Activated CD8-positive, alpha-beta T cell treated with anti-CD3 and anti-CD28 coated beads for 36 hours (primary cell): ENCODE results near the gene BIK. TPM values are rescaled to one million over a fixed set of nuclear protein-coding genes. Genes with fewer than 3 reads are reported as not detected.

Experiments
- ATAC-seq: fragments of 200-7000 bp; cut with Tn5 transposase; one replicate; pipeline ENCODE4 v1.10.0; 2021; ENCODE audit warnings: mild to moderate bottlenecking, moderate library complexity
- CTCF ChIA-PET: fragments of 350-600 bp; sonication (Branson Sonifier 250); formaldehyde crosslinking; loops from one replicate; lab custom pipeline; 2021; ENCODE audit warnings: antibody characterized with exemption; lab: Charles Lee
- POLR2A ChIA-PET: fragments of 350-600 bp; sonication (Branson Sonifier 250); formaldehyde crosslinking; loops from one replicate; lab custom pipeline; 2021; ENCODE audit warnings: antibody characterized with exemption; lab: Charles Lee
- DNase-seq: peaks from one replicate; pipeline ENCODE4 v3.0.0-alpha.2; 2020
- H3K27ac Mint-ChIP-seq: one replicate; pipeline ENCODE4 v1.8.0; 2021; ENCODE audit warnings: mild to moderate bottlenecking, mixed read lengths
- H3K27me3 Mint-ChIP-seq: one replicate; pipeline ENCODE4 v1.8.0; 2021; ENCODE audit warnings: mixed read lengths
- H3K36me3 Mint-ChIP-seq: one replicate; pipeline ENCODE4 v1.8.0; 2021; ENCODE audit warnings: low read depth, mixed read lengths
- H3K4me1 Mint-ChIP-seq: one replicate; pipeline ENCODE4 v1.8.0; 2021; ENCODE audit warnings: low read depth, mixed read lengths
- H3K4me3 Mint-ChIP-seq: one replicate; pipeline ENCODE4 v1.8.0; 2021; ENCODE audit warnings: mild to moderate bottlenecking, moderate library complexity, mixed read lengths
- H3K9me3 Mint-ChIP-seq: one replicate; pipeline ENCODE4 v1.8.0; 2021; ENCODE audit warnings: mixed read lengths
- CTCF ChIP-seq: fragments of 200-600 bp; IDR thresholded peaks from one replicate; pipeline ENCODE4 v1.8.0; 2022; ENCODE audit warnings: antibody characterized with exemption, mild to moderate bottlenecking
- intact Hi-C: fragments of 100-400 bp; cut with micrococcal nuclease; formaldehyde crosslinking; loops from one replicate; pipeline ENCODE4 v1.10.0; 2022
- total RNA-seq, 2 experiments: library from RNA; stranded (reverse); gene quantifications; one replicate each; pipeline ENCODE4 v1.2.3, GENCODE V29; 2021

Gene BIK
- total RNA-seq, 2 experiments from 2014 or later: 2.5 to 3.3 TPM

- Mint-ChIP-seq H3K27ac (no peak overlapping the region), H3K9me3 (no peaks in the 10 kb centered on the region), H3K36me3 (peaks cover 6% of the 10 kb centered on the region), H3K27me3 (no peaks in the 10 kb centered on the region), H3K4me3 (no peak overlapping the region), H3K4me1 (no peaks in the 10 kb centered on the region)
- ChIA-PET CTCF (no interaction called here), POLR2A (no interaction called here)
- ATAC-seq (no peak), DNase-seq (no peak)
- TF ChIP-seq CTCF: no peak
- intact Hi-C loops: no loop called here
These were observed 56.5 kb downstream of the BIK start for GRCh38 chr22:43167001-43167589.

- Mint-ChIP-seq H3K4me3 (no peak overlapping the region), H3K4me1 (no peaks in the 10 kb centered on the region), H3K27ac (no peak overlapping the region), H3K27me3 (no peaks in the 10 kb centered on the region), H3K9me3 (no peaks in the 10 kb centered on the region), H3K36me3 (peaks cover 15% of the 10 kb centered on the region)
- DNase-seq (no peak), ATAC-seq (no peak)
- CTCF ChIA-PET: no interaction called here
- TF ChIP-seq CTCF: no peak
- intact Hi-C loops: no loop called here
- POLR2A ChIA-PET: interaction anchor here (2.4 kb wide), 1 partner anchor 13 kb away, joined by 9 read pairs; no protein-coding TSS in a partner anchor
These were observed 58.1 kb downstream of the BIK start for GRCh38 chr22:43168471-43169309.

- TF ChIP-seq CTCF: no peak
- no peaks in the 10 kb centered on the region for H3K9me3 Mint-ChIP-seq
- DNase-seq: no peak
- no peaks in the 10 kb centered on the region for H3K27me3 Mint-ChIP-seq
- no peaks in the 10 kb centered on the region for H3K4me1 Mint-ChIP-seq
- ATAC-seq: no peak
- ChIA-PET POLR2A (interaction anchor here (2.4 kb wide), 1 partner anchor 12 kb away, joined by 9 read pairs; no protein-coding TSS in a partner anchor), CTCF (no interaction called here)
- H3K27ac Mint-ChIP-seq: no peak overlapping the region
- peaks cover 16% of the 10 kb centered on the region for H3K36me3 Mint-ChIP-seq
- no peak overlapping the region for H3K4me3 Mint-ChIP-seq
- intact Hi-C loops: no loop called here
These were observed 59.0 kb downstream of the BIK start for GRCh38 chr22:43169310-43170130.

- H3K27me3 Mint-ChIP-seq: no peaks in the 10 kb centered on the region
- DNase-seq (no peak), ATAC-seq (no peak)
- H3K27ac Mint-ChIP-seq: no peak overlapping the region
- no peaks in the 10 kb centered on the region for H3K9me3 Mint-ChIP-seq
- H3K4me3 Mint-ChIP-seq: no peak overlapping the region
- H3K36me3 Mint-ChIP-seq: peaks cover 16% of the 10 kb centered on the region
- no peaks in the 10 kb centered on the region for H3K4me1 Mint-ChIP-seq
- CTCF ChIA-PET: no interaction called here
- TF ChIP-seq CTCF: no peak
- intact Hi-C loops: no loop called here
- POLR2A ChIA-PET: interaction anchor here (2.4 kb wide), 1 partner anchor 12 kb away, joined by 9 read pairs; no protein-coding TSS in a partner anchor
These were observed 59.6 kb downstream of the BIK start for GRCh38 chr22:43170131-43170480.
